ENCODE measurements around the gene FGFRL1.

The FGFRL1 gene

DNA sequence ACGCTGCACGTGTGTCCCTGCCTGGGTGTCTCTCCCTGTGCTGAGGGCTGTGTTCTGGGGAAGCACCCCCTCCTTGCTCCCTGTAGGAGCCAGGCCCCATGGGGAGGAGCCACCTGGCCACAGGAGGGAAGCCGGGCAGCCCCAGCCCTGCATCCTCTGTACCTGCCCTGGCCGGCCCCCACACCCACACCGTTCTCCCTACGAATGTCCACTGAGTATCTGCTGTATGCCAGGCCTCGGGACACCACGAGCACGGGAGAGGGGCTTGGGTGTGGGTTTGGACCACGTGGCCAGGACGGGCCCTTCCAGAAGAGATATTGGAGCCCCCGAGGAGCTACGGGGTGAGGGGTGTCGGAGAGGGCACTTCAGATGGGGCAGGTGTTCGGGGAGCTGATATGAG lies 6.3 kb downstream of the FGFRL1 start:
- Histone ChIP-seq H3K4me3 (ENCODE audit: low read depth in 1 of 2, low read length in 2 of 2) (no peak overlapping the region), H3K27ac (ENCODE audit: low read depth, low read length) (no peak overlapping the region), H3K36me3 (ENCODE audit: insufficient read depth, low read length) (no peaks in the 10 kb centered on the region), H3K27me3 (ENCODE audit: control insufficient read depth in 1 of 2, insufficient read depth in 2 of 2, low read length in 2 of 2) (no peaks in the 10 kb centered on the region), H3K9me3 (ENCODE audit: low read length) (no peaks in the 10 kb centered on the region), H3K4me1 (ENCODE audit: insufficient read depth, low read length) (no peaks in the 10 kb centered on the region), H3K9ac (ENCODE audit: low read length) (no peak overlapping the region)

DNA sequence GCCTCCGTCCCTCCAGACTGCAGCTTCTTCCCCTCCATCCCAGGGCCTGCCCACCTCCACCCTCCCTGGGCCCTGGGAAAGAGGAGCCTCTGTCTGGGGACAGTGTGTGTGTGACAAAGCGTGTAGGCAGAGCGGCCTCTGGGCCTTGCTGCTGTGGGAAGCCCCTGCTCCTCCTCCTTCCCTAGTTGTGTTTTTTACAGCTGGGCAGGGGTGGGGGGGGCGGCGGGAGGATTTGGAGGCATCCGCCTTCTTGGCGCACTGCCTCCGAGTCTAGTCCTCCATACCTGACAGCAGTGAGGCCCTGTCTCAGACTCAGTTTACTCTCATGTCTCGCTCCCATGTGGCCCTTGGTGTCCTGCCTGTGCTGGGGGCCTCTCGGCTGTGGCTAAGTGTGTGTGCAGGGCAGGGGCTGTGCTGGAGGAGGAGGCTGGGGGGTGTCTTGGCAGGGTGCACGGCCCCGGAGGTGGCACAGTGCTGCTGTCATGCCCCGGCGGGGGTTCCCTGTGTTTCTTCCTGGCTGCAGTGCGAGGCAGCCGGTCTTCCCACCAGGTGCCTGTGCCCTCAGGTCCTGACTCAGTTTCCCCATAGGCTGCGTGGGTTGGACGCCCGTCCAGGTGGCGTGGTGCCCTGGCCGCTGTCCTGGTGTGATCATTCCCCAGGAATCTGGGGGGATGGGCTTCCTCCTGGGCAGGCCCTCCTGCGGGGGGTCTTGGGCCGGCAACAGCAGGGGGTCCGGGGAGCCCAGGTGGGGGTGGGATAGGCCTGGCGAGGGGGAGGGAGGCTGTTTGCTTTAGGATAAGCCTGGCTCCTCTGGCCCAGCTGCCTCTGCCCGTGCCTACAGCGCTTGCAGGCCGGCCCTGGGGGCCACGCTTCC lies 7.0 kb downstream of the FGFRL1 start:
- Histone ChIP-seq H3K36me3 (ENCODE audit: insufficient read depth, low read length) (no peaks in the 10 kb centered on the region), H3K9ac (ENCODE audit: low read length) (no peak overlapping the region), H3K4me3 (ENCODE audit: low read depth in 1 of 2, low read length in 2 of 2) (no peak overlapping the region), H3K27me3 (ENCODE audit: control insufficient read depth in 1 of 2, insufficient read depth in 2 of 2, low read length in 2 of 2) (no peaks in the 10 kb centered on the region), H3K9me3 (ENCODE audit: low read length) (no peaks in the 10 kb centered on the region), H3K4me1 (ENCODE audit: insufficient read depth, low read length) (no peaks in the 10 kb centered on the region), H3K27ac (ENCODE audit: low read depth, low read length) (no peak overlapping the region)

DNA sequence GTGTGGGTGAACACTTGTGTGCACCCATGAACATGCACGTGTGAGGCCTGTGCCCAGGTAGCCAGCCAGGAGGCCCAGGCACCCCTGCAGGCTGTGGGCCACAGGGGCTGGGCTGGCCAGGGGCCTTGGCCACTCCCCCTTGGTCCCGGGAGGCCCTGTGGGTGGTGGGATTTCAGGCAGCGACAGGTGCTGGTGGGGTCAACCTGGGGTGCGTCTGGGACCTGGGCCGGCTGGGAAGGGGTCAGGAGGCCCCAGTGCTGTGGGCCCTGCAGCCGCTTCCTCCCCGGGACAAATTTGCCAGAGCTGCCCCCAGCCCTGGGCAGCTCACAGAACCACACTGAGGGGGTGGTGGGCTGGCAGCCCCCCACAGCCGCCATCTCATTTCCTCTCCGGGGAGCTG lies 7.9 kb downstream of the FGFRL1 start:
- Histone ChIP-seq H3K4me3 (ENCODE audit: low read depth in 1 of 2, low read length in 2 of 2) (no peak overlapping the region), H3K9me3 (ENCODE audit: low read length) (no peaks in the 10 kb centered on the region), H3K36me3 (ENCODE audit: insufficient read depth, low read length) (no peaks in the 10 kb centered on the region), H3K27me3 (ENCODE audit: control insufficient read depth in 1 of 2, insufficient read depth in 2 of 2, low read length in 2 of 2) (no peaks in the 10 kb centered on the region), H3K9ac (ENCODE audit: low read length) (no peak overlapping the region), H3K27ac (ENCODE audit: low read depth, low read length) (no peak overlapping the region), H3K4me1 (ENCODE audit: insufficient read depth, low read length) (no peaks in the 10 kb centered on the region)

DNA sequence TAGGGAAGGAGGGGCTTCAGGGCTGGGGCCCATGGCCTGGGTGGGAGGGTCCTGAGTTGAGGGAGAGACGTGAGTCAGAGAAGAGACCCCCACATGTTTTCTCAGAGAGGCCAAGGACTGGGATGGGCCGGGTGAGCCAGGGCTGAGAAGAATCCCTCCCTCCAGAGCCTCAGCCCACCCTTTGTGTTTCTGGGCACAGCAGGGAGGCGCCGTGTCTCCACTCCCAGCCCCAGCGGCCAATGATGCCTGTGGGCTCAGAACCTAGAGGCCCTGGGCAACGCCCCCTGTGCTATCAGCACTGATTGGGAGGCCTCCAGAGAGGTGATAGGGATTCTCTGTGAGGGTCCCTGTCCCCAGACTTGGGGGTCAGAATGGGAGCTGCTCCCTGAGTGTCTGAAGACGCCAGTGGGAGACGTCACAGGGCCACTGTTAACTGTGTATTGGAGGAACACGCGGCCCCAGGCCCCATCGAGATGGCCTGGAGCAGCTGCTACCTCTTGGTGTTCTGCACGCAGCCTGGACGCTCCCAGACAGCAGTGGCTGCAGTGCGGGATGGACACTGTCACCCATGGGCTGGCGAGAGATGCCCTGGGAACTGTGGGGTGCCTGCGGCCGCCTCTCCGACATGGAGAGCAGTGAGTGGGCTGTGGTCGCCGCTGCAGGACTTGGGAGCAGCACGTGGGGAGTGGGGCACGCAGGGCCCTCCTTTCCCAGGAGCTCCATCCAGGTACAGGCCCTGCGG lies 8.5 kb downstream of the FGFRL1 start:
- Histone ChIP-seq H3K4me3 (ENCODE audit: low read depth in 1 of 2, low read length in 2 of 2) (no peak overlapping the region), H3K27ac (ENCODE audit: low read depth, low read length) (no peak overlapping the region), H3K27me3 (ENCODE audit: control insufficient read depth in 1 of 2, insufficient read depth in 2 of 2, low read length in 2 of 2) (no peaks in the 10 kb centered on the region), H3K9me3 (ENCODE audit: low read length) (no peaks in the 10 kb centered on the region), H3K36me3 (ENCODE audit: insufficient read depth, low read length) (no peaks in the 10 kb centered on the region), H3K9ac (ENCODE audit: low read length) (no peak overlapping the region), H3K4me1 (ENCODE audit: insufficient read depth, low read length) (no peaks in the 10 kb centered on the region)

DNA sequence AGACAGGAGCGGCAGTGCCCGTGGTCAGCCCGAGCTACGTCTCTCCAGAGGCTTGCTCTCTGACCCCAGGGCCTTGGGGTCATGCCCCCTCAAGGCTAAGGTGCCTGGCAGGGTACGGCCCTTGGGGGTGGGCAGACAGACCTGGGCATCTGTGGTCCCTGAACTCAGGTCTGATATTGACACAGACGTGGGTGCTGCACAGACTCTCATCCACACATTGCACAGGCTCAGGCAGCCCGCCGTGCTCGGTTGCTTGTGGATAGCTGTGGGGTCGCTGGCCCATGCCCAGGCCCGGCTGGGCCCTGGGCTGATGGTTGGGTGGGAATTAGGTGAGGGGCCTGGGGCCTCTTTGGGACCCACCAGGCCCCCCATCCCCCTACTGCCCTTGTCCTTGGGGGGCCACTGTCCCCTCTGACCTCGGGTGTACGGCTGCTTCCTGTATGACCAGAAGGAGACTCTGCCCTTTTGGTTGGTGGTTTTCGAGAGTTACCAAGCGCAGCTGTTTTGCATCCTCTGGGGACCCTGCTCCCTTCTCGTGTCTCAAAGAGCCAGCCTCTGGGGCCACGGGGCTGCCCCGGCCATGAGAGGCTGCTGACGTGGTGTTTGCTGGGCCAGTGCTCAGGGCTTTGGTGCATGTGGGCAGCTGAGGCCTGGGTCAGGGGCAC lies 10.1 kb downstream of the FGFRL1 start:
- Histone ChIP-seq H3K27me3 (ENCODE audit: control insufficient read depth in 1 of 2, insufficient read depth in 2 of 2, low read length in 2 of 2) (no peaks in the 10 kb centered on the region), H3K9ac (ENCODE audit: low read length) (no peak overlapping the region), H3K9me3 (ENCODE audit: low read length) (no peaks in the 10 kb centered on the region), H3K27ac (ENCODE audit: low read depth, low read length) (no peak overlapping the region), H3K36me3 (ENCODE audit: insufficient read depth, low read length) (no peaks in the 10 kb centered on the region), H3K4me1 (ENCODE audit: insufficient read depth, low read length) (no peaks in the 10 kb centered on the region), H3K4me3 (ENCODE audit: low read depth in 1 of 2, low read length in 2 of 2) (no peak overlapping the region)

DNA sequence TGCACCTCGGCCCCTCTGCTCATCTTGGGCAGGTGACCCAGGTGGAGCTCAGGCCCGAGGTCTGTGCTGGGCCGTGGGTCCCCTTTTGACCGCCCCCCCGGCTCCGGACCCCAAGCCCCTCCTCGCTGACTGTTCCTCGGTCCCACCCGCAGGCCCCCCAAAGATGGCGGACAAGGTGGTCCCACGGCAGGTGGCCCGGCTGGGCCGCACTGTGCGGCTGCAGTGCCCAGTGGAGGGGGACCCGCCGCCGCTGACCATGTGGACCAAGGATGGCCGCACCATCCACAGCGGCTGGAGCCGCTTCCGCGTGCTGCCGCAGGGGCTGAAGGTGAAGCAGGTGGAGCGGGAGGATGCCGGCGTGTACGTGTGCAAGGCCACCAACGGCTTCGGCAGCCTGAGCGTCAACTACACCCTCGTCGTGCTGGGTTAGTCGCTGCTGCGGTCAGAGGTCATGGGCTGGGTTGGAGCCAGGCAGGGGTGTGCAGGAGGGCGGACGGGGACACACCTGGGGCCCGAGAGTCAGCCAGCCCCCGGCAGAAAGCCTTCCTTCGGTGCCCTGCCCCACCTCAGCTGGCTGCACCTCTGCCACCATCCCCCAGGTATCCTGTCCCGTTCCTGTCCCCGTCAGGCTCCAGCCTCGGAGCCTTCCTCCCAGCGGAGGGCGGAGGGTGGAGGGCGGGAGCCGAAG lies 10.8 kb downstream of the FGFRL1 start:
- Histone ChIP-seq H3K4me3 (ENCODE audit: low read depth in 1 of 2, low read length in 2 of 2) (no peak overlapping the region), H3K36me3 (ENCODE audit: insufficient read depth, low read length) (no peaks in the 10 kb centered on the region), H3K27ac (ENCODE audit: low read depth, low read length) (no peak overlapping the region), H3K27me3 (ENCODE audit: control insufficient read depth in 1 of 2, insufficient read depth in 2 of 2, low read length in 2 of 2) (no peaks in the 10 kb centered on the region), H3K9ac (ENCODE audit: low read length) (no peak overlapping the region), H3K4me1 (ENCODE audit: insufficient read depth, low read length) (no peaks in the 10 kb centered on the region), H3K9me3 (ENCODE audit: low read length) (no peaks in the 10 kb centered on the region)

DNA sequence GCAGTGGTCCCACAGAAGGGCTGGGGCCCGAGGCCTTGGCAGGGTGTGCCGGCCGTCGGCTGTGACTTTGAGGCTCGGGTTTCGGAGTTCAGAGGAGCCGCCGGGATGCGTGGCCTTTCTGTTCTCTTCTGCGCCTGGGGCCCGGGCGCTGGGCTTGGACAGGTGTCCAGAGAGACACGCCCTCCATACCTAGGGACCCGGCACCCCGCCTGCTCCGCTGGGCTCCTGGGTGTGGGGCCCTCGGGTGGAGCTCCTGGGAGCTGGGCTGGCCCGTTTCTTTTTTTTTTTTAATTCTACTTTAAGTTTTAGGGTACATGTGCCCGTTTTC lies 11.3 kb downstream of the FGFRL1 start:
- no peak overlapping the region for H3K4me3 ChIP-seq (ENCODE audit: low read depth in 1 of 2, low read length in 2 of 2)
- no peak overlapping the region for H3K27ac ChIP-seq (ENCODE audit: low read depth, low read length)
- no peaks in the 10 kb centered on the region for H3K4me1 ChIP-seq (ENCODE audit: insufficient read depth, low read length)
- H3K9ac ChIP-seq (ENCODE audit: low read length), result no peak overlapping the region
- H3K36me3 ChIP-seq (ENCODE audit: insufficient read depth, low read length), result no peaks in the 10 kb centered on the region
- H3K9me3 ChIP-seq (ENCODE audit: low read length), result no peaks in the 10 kb centered on the region
- peaks cover 0 to under 1% of the 10 kb centered on the region in 2 donors for H3K27me3 ChIP-seq (ENCODE audit: control insufficient read depth in 1 of 2, insufficient read depth in 2 of 2, low read length in 2 of 2)

DNA sequence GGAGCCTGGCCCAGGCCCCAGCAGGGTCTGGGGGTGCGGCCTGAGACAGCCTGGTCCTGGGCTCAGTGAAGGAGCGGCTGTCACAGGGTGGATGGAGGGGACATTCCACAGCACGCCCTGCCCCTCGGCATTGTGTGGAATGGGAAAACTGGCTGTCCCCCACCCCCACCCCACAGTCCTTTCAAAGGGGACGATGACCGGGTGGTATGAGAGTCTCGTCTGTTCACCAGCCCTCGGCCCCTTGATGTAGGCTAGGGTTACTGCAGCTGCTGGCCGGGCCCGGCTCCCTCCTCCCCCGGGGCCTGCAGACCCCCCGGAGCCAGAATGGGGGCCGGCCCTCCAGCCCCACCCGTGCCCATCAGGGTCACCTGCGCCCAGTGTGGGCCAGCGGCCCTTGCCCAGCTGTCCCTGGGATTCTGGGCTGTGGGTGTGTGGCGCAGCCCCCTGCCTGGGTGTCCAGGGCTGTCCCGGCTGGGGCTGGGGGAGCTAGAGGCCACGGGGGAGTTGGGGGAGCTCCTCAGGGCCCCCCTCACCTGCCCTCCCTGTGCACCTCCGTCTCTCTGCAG lies 11.7 kb downstream of the FGFRL1 start:
- Histone ChIP-seq H3K9ac (ENCODE audit: low read length) (no peak overlapping the region), H3K4me3 (ENCODE audit: low read depth in 1 of 2, low read length in 2 of 2) (no peak overlapping the region), H3K27ac (ENCODE audit: low read depth, low read length) (no peak overlapping the region), H3K36me3 (ENCODE audit: insufficient read depth, low read length) (no peaks in the 10 kb centered on the region), H3K9me3 (ENCODE audit: low read length) (no peaks in the 10 kb centered on the region), H3K4me1 (ENCODE audit: insufficient read depth, low read length) (no peaks in the 10 kb centered on the region), H3K27me3 (ENCODE audit: control insufficient read depth in 1 of 2, insufficient read depth in 2 of 2, low read length in 2 of 2) (peaks cover 0 to 5% of the 10 kb centered on the region in 2 donors)

DNA sequence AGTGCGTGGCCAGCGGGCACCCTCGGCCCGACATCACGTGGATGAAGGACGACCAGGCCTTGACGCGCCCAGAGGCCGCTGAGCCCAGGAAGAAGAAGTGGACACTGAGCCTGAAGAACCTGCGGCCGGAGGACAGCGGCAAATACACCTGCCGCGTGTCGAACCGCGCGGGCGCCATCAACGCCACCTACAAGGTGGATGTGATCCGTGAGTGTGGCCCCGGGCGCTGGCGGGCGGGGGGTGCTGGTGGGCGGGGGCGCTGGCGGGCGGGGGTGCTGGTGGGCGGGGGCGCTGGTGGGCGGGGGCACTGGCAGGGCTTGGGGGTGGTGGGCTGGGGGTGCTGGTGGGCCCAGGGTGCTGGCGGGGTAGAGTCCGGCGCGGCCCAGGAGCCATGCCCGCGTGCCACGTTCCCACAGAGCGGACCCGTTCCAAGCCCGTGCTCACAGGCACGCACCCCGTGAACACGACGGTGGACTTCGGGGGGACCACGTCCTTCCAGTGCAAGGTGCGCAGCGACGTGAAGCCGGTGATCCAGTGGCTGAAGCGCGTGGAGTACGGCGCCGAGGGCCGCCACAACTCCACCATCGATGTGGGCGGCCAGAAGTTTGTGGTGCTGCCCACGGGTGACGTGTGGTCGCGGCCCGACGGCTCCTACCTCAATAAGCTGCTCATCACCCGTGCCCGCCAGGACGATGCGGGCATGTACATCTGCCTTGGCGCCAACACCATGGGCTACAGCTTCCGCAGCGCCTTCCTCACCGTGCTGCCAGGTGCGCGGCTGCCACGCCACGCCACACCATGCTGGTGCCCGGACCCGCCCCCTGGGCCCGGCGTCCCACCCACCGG lies 12.7 kb downstream of the FGFRL1 start:
- Histone ChIP-seq H3K27ac (ENCODE audit: low read depth, low read length) (no peak overlapping the region), H3K4me1 (ENCODE audit: insufficient read depth, low read length) (no peaks in the 10 kb centered on the region), H3K4me3 (ENCODE audit: low read depth in 1 of 2, low read length in 2 of 2) (no peak overlapping the region), H3K9me3 (ENCODE audit: low read length) (no peaks in the 10 kb centered on the region), H3K36me3 (ENCODE audit: insufficient read depth, low read length) (no peaks in the 10 kb centered on the region), H3K9ac (ENCODE audit: low read length) (no peak overlapping the region), H3K27me3 (ENCODE audit: control insufficient read depth in 1 of 2, insufficient read depth in 2 of 2, low read length in 2 of 2) (peaks cover 0 to 12% of the 10 kb centered on the region in 2 donors)

DNA sequence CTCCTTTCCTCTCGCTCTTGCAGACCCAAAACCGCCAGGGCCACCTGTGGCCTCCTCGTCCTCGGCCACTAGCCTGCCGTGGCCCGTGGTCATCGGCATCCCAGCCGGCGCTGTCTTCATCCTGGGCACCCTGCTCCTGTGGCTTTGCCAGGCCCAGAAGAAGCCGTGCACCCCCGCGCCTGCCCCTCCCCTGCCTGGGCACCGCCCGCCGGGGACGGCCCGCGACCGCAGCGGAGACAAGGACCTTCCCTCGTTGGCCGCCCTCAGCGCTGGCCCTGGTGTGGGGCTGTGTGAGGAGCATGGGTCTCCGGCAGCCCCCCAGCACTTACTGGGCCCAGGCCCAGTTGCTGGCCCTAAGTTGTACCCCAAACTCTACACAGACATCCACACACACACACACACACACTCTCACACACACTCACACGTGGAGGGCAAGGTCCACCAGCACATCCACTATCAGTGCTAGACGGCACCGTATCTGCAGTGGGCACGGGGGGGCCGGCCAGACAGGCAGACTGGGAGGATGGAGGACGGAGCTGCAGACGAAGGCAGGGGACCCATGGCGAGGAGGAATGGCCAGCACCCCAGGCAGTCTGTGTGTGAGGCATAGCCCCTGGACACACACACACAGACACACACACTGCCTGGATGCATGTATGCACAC lies 13.6 kb downstream of the FGFRL1 start:
- no peak overlapping the region for H3K4me3 ChIP-seq (ENCODE audit: low read depth in 1 of 2, low read length in 2 of 2)
- H3K36me3 ChIP-seq (ENCODE audit: insufficient read depth, low read length), result no peaks in the 10 kb centered on the region
- no peak overlapping the region for H3K27ac ChIP-seq (ENCODE audit: low read depth, low read length)
- H3K9me3 ChIP-seq (ENCODE audit: low read length), result no peaks in the 10 kb centered on the region
- no peak overlapping the region for H3K9ac ChIP-seq (ENCODE audit: low read length)
- H3K4me1 ChIP-seq (ENCODE audit: insufficient read depth, low read length), result no peaks in the 10 kb centered on the region
- H3K27me3 ChIP-seq (ENCODE audit: control insufficient read depth in 1 of 2, insufficient read depth in 2 of 2, low read length in 2 of 2), result peaks cover 0 to 20% of the 10 kb centered on the region in 2 donors

All from muscle layer of colon (tissue), 2 donors.